HepG2 (cell line): ENCODE data around the gene AGRN. TPM values are rescaled to one million over a fixed set of nuclear protein-coding genes. Genes with fewer than 3 reads are reported as not detected.

Source experiments
- AGO2 ChIP-seq: fragments of 200-400 bp; formaldehyde crosslinking; optimal IDR thresholded peaks from 2 replicates; pipeline ENCODE3; 2017; ENCODE audit warnings: mild to moderate bottlenecking, low read depth, low read length, moderate library complexity
- BRF2 ChIP-seq: sonication (generic); formaldehyde crosslinking; IDR thresholded peaks from 2 replicates; pipeline ENCODE4 v1.8.1; 2022; ENCODE audit warnings: mild to moderate bottlenecking, missing genetic modification reagents
- CEBPZ ChIP-seq: IDR thresholded peaks from 2 replicates; pipeline ENCODE4 v1.6.1; 2012; ENCODE audit warnings: low read length, improper control_type of control experiment
- EHMT2 ChIP-seq: fragments of 200-600 bp; sonication (generic); IDR thresholded peaks from 2 replicates; pipeline ENCODE4 v1.7.0; 2017; ENCODE audit warnings: antibody characterized with exemption, low read depth, low read length, borderline replicate concordance
- FOXA3 ChIP-seq: IDR thresholded peaks from 2 replicates; pipeline ENCODE4 v1.6.1; 2016; ENCODE audit warnings: missing genetic modification reagents, missing compliant biosample characterization
- HMG20B ChIP-seq: conservative IDR thresholded peaks from 2 replicates; pipeline ENCODE4 v1.6.1; 2016; ENCODE audit warnings: missing genetic modification reagents, missing compliant biosample characterization
- HNF4G ChIP-seq, 2 experiments: sonication (generic) in 1 of 2; formaldehyde crosslinking in 1 of 2; IDR thresholded peaks; 2 replicates each; pipeline versions ENCODE4 v1.4.0 to v1.6.1; 2011 to 2020; ENCODE audit warnings: borderline replicate concordance in 2 of 2, low read depth in 2 of 2, mild to moderate bottlenecking in 2 of 2, low read length in 1 of 2, missing genetic modification reagents in 1 of 2, moderate library complexity in 1 of 2
- KLF9 ChIP-seq: IDR thresholded peaks from 2 replicates; pipeline ENCODE4 v1.6.1; 2016; ENCODE audit warnings: low read depth
- MBD4 ChIP-seq: IDR thresholded peaks from 2 replicates; pipeline ENCODE4 v1.6.1; 2012; ENCODE audit warnings: low read length, inconsistent platforms, borderline replicate concordance
- PHF5A ChIP-seq: IDR thresholded peaks from one replicate; pipeline ENCODE4 v1.6.1; 2018; ENCODE audit warnings: low read depth, missing genetic modification reagents; ENCODE audit not compliant: unreplicated experiment
- POLR2A ChIP-seq, 2 experiments: IDR thresholded peaks; 2 replicates each; pipeline ENCODE4 v1.6.1; 2011; ENCODE audit warnings: low read depth in 2 of 2, low read length in 2 of 2, mild to moderate bottlenecking in 1 of 2, moderate library complexity in 1 of 2; ENCODE audit not compliant: insufficient read depth in 1 of 2
- REST ChIP-seq, 2 experiments: IDR thresholded peaks; 2 replicates each; pipeline ENCODE4 v1.6.1; 2011 to 2012; ENCODE audit warnings: low read length in 2 of 2, borderline replicate concordance in 1 of 2, low read depth in 1 of 2, mild to moderate bottlenecking in 1 of 2, moderate library complexity in 1 of 2
- REXO4 ChIP-seq: sonication (generic); formaldehyde crosslinking; IDR thresholded peaks from 2 replicates; pipeline ENCODE4 v1.8.0; 2022; ENCODE audit warnings: missing genetic modification reagents, mild to moderate bottlenecking, borderline replicate concordance
- STAT5B ChIP-seq: sonication (generic); formaldehyde crosslinking; IDR thresholded peaks from 2 replicates; pipeline ENCODE4 v1.4.0; 2020; ENCODE audit warnings: missing genetic modification reagents
- ZBTB3 ChIP-seq: sonication (generic); formaldehyde crosslinking; IDR thresholded peaks from 2 replicates; pipeline ENCODE4 v1.4.0; 2020; ENCODE audit warnings: low read depth, mild to moderate bottlenecking, moderate library complexity, missing genetic modification reagents, borderline replicate concordance
- ZMYM3 ChIP-seq: sonication (generic); formaldehyde crosslinking; IDR thresholded peaks from 2 replicates; pipeline ENCODE4 v1.5.1; 2020; ENCODE audit warnings: mild to moderate bottlenecking, missing genetic modification reagents
- ZNF30 ChIP-seq: sonication (generic); formaldehyde crosslinking; IDR thresholded peaks from 2 replicates; pipeline ENCODE4 v1.5.0; 2020; ENCODE audit warnings: mild to moderate bottlenecking, missing genetic modification reagents
- ZNF451 ChIP-seq: sonication (generic); formaldehyde crosslinking; IDR thresholded peaks from 2 replicates; pipeline ENCODE4 v1.5.0; 2020; ENCODE audit warnings: mild to moderate bottlenecking, missing genetic modification reagents
- polyA plus RNA-seq, 8 experiments: library from polyadenylated mRNA; depleted of rRNA in 3 of 8; stranded (reverse) in 7 of 8; unstranded in 1 of 8; fragments of >200 nt; fragmentation: Illumina TruSeq in 4 of 8; extraction: Trizol in 4 of 8; gene quantifications; 2 replicates each; pipeline versions ENCODE4 v1.2.1 to v1.2.3, GENCODE V29; 2011 to 2016; ENCODE audit warnings: low read depth in 4 of 8, missing spikeins in 1 of 8, mixed read lengths in 1 of 8; ENCODE audit not compliant: insufficient read depth in 1 of 8
- total RNA-seq, 5 experiments: library from RNA; depleted of rRNA; stranded (reverse); fragments of >200 nt; fragmentation: Illumina TruSeq; extraction: Trizol; gene quantifications; 2 replicates each; pipeline ENCODE4 v1.2.3, GENCODE V29; 2016; ENCODE audit warnings: low read depth in 1 of 5
- TF ChIP-seq, protein P1 (sequence below): sonication (generic); formaldehyde crosslinking; IDR thresholded peaks from 2 replicates; pipeline ENCODE4 v1.4.0; 2020; ENCODE audit warnings: missing genetic modification reagents

Gene AGRN
- total and polyA plus RNA-seq, 2 of the 13 experiments (the other 11 are each of a cell fraction or from before 2014, with no cell fraction given), result 29.8 to 65.2 TPM

DNA sequence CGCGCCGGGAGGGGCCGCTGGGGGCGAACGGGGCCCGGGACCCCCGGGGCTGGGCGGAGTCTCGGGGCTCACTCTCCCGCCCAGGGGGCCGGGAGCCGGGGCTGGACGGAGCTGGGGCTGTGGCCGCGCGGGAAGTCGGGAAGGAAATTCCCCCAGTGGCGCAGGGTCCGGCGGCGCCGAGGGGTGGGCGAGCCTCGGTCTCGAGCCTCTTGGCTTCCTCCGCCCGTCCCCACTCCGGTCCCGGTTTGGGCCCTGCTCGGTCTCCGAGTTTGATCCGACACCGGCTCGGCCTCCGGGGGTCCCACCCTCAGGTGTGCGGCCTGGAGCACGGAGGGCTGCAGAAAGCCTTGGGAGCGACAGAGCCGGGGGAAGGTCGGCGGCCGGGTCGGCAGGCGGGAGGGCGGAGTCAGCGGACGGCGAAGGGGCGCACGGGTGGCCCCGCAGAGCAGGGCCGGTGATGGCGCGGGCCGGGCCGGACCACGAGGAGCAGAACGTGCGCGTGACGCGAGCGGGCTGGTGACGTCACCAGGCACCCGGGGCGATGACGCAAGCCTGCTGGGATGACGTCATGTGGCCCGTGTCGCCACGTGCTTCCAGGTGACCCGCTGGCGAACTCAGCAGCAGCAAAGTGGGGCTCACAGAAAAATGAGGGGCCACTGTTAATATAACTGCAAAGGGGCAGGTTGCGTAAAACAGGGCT lies 19.4 kb upstream of the AGRN start (continued):
- TF ChIP-seq ZMYM3 (CRISPR knock-in tag) (0 out of 2 replicates have a peak, but pooled peaks have one; percentile 12), HMG20B (CRISPR knock-in tag) (no peak), MBD4 (no peak), BRF2 (CRISPR knock-in tag) (no peak), KLF9 (CRISPR knock-in tag) (no peak), PHF5A (CRISPR knock-in tag) (no peak), STAT5B (CRISPR knock-in tag) (no peak), HNF4G (IDR thresholded peaks at IDR 0.05; ENCODE audit: borderline replicate concordance, low read depth, low read length) (no peak), HNF4G (CRISPR knock-in tag; IDR thresholded peaks at IDR 0.05; ENCODE audit: borderline replicate concordance, low read depth) (no peak), EHMT2 (no peak), CEBPZ (no peak), REST (IDR thresholded peaks at IDR 0.05; ENCODE audit: borderline replicate concordance in 1 of 2, low read depth in 1 of 2, low read length in 2 of 2) (no peak), ZBTB3 (CRISPR knock-in tag) (0 out of 2 replicates have a peak, but pooled peaks have one; percentile 32), ZNF30 (peak; percentile 61; the same call in 1 of the 2 replicates), REXO4 (peak; percentile 86), AGO2 (peak; percentile 90), FOXA3 (CRISPR knock-in tag) (peak; percentile 46; the same call in 1 of the 2 replicates), ZNF451 (CRISPR knock-in tag) (peak; percentile 90), POLR2A (IDR thresholded peaks at IDR 0.05; ENCODE audit: insufficient read depth in 1 of 2, low read depth in 2 of 2, low read length in 2 of 2) (peak in 1 of 2 experiments; percentile 56; a peak in 2 of 4 replicates)
- TF ChIP-seq, protein P1, sequence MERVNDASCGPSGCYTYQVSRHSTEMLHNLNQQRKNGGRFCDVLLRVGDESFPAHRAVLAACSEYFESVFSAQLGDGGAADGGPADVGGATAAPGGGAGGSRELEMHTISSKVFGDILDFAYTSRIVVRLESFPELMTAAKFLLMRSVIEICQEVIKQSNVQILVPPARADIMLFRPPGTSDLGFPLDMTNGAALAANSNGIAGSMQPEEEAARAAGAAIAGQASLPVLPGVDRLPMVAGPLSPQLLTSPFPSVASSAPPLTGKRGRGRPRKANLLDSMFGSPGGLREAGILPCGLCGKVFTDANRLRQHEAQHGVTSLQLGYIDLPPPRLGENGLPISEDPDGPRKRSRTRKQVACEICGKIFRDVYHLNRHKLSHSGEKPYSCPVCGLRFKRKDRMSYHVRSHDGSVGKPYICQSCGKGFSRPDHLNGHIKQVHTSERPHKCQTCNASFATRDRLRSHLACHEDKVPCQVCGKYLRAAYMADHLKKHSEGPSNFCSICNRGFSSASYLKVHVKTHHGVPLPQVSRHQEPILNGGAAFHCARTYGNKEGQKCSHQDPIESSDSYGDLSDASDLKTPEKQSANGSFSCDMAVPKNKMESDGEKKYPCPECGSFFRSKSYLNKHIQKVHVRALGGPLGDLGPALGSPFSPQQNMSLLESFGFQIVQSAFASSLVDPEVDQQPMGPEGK, result peak; percentile 16; the same call in 1 of the 2 replicates
